Measurements from ENCODE around the gene CCDC27.
"Not testable (repeated sequence)": the region's sequence is repeated elsewhere in the genome, so short reads cannot be mapped to it uniquely, and the experiment has no call there.

The CCDC27 gene

GRCh38 chr1:3736708-3737107 lies 15.5 kb upstream of the CCDC27 start:
- no peak for DNase-seq (ENCODE audit: low spot score)

DNA sequence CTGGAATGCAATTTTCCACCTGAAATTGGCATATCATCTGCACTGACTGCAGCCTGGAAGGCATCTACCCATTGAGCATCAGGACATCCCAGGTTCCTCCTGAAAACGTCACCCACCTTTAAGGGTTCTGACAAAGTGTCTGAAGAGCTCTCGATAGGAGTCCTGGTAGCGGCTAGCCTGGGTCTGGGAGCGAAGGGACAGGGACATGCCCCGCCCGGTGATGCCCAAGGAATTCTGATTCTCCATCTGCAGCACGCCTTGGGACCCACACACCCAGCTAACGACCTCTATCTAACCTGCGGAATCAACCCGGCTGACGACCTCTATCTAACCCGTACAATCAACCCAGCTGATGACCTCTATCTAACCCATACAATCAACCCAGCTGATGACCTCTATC lies 13.3 kb upstream of the CCDC27 start:
- no peak for DNase-seq (ENCODE audit: low spot score)

DNA sequence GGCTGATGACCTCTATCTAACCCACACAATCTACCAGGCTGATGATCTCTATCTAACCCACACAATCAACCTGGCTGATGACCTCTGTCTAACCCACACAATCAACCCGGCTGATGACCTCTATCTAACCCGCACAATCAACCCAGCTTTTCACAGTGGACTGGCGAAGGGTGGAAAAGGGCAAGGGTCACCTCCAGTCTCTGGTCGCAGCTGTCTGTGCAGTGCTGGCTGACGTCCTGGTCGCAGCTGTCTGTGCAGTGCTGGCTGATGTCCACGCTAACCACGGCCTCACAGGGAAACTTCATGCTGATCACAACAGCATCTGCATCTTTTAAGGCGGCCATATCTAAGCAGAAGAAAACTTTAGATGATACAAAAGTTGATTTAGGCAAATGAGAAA lies 12.2 kb upstream of the CCDC27 start:
- no peak for DNase-seq (ENCODE audit: low spot score)

DNA sequence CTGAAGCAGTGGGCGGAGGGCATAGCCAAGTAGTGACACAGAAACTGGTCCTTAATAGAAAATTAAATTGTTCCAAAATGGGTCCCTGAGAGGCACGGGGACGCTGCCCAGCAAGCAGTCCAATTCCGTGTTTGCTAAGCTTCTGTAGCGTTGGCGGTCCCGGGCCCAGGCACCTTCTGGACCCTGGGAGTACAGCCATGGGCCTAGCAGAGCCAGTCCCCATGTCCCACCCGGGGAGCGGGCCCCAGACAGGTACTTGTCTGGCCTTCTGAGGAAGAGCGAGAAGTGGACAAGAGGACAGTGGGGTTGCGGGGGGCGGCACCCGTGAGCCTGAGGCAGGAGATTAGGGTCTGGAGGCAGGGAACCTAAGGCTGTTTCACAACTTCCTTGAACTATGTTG lies 11.5 kb upstream of the CCDC27 start:
- DNase-seq (ENCODE audit: low spot score), result no peak

DNA sequence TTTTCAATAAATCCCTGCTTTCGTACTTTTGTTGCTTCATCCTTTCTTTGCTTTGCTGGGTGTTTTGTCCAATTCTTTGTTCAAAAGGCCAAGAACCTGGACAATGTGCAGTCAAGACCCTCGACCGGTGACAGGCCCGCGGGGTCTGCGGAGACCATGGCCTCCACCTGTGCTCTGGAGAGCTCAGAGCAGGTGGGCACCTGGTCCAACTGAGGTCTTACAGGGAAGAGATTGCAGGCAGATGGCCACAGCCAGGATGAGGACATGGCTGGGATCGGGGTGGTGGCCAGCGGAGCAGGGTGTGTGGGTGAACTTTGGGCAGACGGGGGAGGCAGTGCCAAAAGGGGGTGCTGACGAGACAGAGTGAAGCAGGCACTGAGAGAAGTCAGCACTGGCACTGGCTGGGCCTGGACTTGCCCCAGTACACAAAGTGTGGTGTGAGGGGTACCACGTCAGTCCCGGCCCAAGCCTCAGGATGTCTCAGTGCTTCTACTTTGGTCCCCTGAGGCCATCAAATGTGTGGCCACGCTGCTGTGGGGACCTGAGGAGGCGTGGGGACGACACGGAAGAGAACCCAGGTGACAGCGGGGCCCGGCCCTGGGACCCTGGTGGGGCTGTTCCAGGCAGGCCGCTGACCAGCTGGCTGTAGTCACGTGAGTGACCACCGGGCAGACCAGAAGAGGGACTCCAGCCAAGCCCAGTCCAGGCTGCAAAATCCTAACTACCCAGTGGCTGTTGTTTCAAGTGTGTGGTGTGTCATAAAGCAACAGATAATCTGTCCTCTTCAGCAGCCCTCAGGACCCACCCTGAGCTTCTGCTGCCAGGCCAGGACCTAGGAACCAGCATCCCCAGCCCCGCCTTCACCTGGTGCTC lies 10.4 kb upstream of the CCDC27 start:
- DNase-seq (ENCODE audit: low spot score), result no peak

- DNase-seq (ENCODE audit: low spot score), result no peak
Observed at GRCh38 chr1:3742439-3743298, 9.6 kb upstream of the CCDC27 start.

- no peak for DNase-seq (ENCODE audit: low spot score)
Observed at GRCh38 chr1:3743421-3743820, 8.8 kb upstream of the CCDC27 start.

DNA sequence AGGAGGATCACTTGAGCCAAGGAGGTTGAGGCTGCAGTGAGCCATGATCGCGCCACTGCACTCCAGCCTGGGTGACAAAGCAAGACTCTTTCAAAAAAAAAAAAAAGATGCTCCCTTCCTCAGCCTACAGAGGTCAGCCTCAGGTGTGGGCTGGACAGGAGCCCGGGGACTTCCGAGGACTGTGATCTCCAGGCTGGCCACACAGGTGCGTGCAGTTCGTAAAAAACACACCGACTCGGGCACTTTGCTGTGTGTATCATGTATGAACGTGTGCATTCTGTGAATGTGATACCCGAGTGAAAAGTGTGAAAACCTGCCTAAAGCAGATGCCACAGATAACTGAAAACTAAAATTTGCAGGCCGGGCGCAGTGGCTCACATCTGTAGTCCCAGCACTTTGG lies 8.4 kb upstream of the CCDC27 start:
- DNase-seq (ENCODE audit: low spot score), result no peak

DNA sequence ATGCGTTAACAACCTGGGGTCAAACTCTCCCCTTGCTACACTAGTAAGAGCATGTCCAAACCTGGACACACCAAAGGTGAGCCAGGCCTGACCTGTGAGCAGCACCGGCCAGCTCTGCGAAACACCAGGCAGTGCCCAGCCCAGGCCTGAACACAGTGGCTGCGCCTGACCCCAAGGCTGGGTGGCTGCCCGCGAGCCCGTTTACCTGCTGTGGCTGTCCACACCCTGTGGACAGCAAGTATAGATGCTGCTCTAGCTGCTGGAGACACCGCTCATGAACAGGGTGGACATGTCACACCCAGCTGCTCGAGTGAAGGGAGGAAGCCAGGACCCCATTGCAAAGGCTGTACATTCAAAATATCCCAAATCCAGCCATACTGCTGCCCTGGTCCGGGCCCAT lies 7.6 kb upstream of the CCDC27 start:
- no peak for DNase-seq (ENCODE audit: low spot score)

GRCh38 chr1:3745071-3745470 lies 7.2 kb upstream of the CCDC27 start:
- DNase-seq (ENCODE audit: low spot score), result no peak

DNA sequence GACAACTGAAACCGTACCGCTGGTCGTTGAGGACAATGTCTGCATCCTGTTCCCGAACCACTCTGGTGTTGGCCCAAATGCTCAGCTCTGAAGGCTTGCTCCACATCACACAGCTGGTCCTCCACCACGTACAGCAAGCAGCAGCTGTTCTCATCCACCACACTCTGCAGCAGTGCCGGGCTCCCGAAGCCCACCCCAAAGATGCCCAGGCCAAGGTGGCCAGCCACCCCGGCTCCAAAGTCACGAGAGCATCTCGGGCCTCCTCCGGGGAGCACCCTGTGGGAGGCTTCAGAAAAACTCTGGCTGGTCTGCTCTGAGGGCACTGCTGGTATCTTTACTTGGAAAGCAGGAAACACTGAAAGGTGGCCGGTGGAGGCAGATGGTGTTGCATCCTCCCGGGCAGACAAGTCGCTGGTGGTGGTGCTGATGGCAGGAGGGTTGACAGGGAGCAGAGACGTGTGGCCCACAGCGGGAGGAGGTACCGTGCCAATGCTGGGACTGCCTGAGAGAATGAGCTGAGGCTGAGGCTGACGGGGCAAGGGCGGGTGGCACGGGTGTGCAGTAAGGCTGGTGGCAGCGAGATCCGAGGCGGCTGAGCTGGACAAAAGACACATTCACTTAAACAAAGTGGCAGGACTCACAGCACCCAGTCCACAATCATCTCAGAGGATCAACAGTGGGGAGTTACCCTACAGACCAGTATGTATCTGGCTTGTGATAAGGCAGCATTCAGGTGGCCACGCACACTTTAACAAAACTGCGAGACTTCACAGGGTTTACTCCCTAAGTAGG lies 6.5 kb upstream of the CCDC27 start:
- peak; percentile 40 for DNase-seq (ENCODE audit: low spot score)

DNA sequence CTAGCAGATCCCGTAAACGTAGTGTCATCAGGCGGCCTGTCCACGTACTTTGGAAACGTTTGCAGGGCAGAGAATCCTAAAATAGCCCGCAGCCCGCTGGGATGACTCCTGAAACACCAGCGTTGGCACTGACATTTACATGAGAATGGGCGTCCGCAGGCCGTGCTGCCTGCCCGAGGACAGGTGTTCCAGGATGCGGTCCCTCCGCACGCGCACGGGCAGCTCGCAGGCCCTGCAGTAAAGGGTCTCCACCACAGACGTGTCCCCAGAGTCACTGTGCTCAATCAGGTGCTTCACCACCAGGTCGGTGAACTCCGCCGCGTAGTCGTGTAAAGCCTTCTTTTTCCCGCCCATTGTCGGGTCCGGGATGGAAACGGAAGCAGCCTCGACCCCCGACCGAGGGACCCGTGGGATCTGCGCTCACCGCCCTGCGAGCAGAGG lies 5.8 kb upstream of the CCDC27 start:
- no peak for DNase-seq (ENCODE audit: low spot score)

- DNase-seq (ENCODE audit: low spot score), result peak; percentile 89
Observed at GRCh38 chr1:3746830-3747521, 5.3 kb upstream of the CCDC27 start.

- DNase-seq (ENCODE audit: low spot score), result no peak
Observed at GRCh38 chr1:3747522-3747848, 4.8 kb upstream of the CCDC27 start.

DNA sequence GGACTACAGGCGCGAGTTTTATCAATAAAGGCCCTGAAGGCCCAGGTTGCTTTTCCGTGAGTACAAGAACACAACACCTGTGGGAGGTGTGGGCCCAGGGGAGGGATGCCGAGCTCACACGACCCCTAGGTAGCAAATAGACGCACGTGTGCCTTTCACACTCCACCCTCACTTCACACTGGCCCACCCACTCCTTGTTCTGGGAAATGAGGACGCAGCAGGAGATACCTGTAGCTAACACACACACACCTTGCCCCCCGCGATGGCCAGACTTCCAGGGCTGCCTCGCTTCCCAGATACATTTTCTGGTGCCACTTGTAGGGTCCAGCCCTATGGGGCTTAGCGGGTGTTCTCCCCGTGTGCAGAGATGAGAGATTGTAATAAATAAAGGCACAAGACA lies 4.3 kb upstream of the CCDC27 start:
- no peak for DNase-seq (ENCODE audit: low spot score)

- DNase-seq (ENCODE audit: low spot score), result not testable (repeated sequence)
Observed at GRCh38 chr1:3748316-3748900, 3.8 kb upstream of the CCDC27 start.

DNA sequence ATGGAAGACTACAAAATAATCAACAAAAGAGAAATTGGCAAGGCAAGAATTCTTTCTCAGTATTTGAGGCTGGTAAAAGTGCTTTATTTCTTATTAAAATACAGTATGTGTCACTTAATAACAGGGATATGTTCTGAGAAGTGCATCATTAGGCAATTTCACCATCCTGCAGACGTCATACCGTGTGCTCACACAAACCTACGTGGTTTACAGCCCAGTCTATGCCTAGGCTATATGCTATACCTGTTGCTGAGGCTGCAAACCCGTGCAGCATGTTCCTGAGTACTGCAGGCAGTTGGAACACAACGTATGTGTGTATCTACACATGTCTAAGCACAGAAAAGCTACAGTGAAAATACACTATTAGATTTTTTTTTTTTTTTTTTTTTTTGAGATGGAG lies 2.7 kb upstream of the CCDC27 start:
- no peak for DNase-seq (ENCODE audit: low spot score)

GRCh38 chr1:3750741-3751140 lies 1.5 kb upstream of the CCDC27 start:
- no peak for DNase-seq (ENCODE audit: low spot score)

- DNase-seq (ENCODE audit: low spot score), result no peak
Observed at GRCh38 chr1:3753656-3754454, 1.6 kb downstream of the CCDC27 start.

- DNase-seq (ENCODE audit: low spot score), result no peak
Observed at GRCh38 chr1:3756394-3756793, 4.1 kb downstream of the CCDC27 start.

- DNase-seq (ENCODE audit: low spot score), result no peak
Observed at GRCh38 chr1:3759164-3759563, 6.9 kb downstream of the CCDC27 start.
